Superior temporal gyrus (tissue), 1 donor: ENCODE results near the gene NSUN2.

Experiments used
- DNase-seq: peaks from one replicate; pipeline ENCODE4 v3.0.0-alpha.2; 2016; ENCODE audit errors: extremely low spot score

NSUN2 gene

GRCh38 chr5:6644794-6645241 is 12.0 kb upstream of the NSUN2 start:
- DNase-seq, result no peak

- DNase-seq, result no peak
Observed at GRCh38 chr5:6642655-6643054, 9.8 kb upstream of the NSUN2 start.

- DNase-seq, result no peak
Observed at GRCh38 chr5:6638236-6638635, 5.4 kb upstream of the NSUN2 start.

GRCh38 chr5:6637590-6637989 is 4.7 kb upstream of the NSUN2 start:
- DNase-seq, result no peak

DNA sequence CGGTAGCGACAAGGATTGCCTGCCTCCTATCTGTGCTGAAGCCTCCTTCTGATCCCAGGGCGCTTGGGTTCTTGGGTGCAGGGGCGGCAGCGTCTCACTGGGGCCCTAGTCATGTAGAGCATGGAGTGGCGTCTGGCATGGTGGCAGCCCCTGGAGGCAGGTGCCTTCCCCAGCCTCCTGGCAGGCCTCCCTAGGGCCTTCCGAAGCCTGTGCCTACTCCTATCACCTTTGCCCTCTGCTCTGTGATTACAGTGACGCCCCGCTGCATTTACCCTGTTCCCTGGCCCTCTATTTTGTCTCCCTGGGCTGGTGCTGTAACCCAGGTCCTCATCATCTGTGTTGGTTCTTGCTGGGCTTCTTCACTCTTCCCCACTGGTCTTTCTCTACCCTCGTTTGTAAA is 4.2 kb upstream of the NSUN2 start:
- no peak for DNase-seq

DNA sequence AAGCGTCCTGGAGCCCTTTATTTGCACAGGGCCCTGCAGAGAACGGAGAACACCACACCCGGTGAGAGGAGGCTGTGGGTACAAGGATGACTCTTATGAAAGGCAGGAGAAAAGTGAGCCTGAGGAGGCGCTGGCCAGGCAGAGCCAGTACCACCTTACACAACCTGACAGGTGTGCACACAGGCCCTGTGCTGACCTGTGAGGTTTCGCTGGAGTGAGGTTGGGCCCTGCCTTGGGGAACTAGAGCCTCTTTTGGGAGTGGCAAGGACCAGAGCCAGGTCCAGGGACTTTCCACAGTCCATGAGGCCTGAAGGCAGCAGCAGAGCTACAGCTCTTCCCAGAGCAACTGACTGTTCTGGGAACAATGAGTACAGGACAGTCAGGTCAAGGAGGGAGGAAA is 3.4 kb upstream of the NSUN2 start:
- no peak for DNase-seq

DNA sequence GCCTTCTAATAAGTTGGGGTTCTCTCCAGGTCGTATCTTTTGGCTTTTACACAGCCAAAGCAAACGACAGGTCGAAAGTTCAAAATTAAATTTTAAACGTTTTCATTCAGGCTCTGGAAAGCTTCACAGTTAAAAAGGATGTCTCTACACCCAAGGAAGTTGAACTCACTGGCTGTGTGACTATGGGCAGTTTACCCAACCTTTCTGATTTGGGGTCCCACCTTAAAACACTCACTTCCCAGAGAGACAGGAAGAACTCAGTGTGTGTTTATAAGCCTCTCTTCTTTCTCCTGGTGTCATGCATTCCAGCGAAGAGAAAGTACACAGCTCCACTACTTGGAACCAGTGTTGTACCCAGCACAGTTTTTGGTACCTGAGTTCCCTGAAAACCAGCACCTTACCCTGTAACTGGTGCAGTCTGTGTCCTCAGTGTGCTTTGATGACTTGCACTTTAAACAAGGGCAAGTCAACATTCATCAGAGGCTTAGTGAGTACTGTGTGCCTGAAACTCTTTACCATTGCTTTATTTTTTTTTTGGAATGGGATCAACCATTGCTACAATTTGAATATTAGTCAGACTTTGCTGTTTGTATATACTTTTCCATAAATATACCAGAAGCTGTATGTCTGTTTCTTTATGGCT is 2.1 kb upstream of the NSUN2 start:
- DNase-seq, result no peak

GRCh38 chr5:6634306-6634705 is 1.5 kb upstream of the NSUN2 start:
- no peak for DNase-seq

- DNase-seq, result no peak
Observed at GRCh38 chr5:6633469-6634245, 813 bp upstream of the NSUN2 start.

GRCh38 chr5:6632324-6632887 is 438 bp downstream of the NSUN2 start:
- no peak for DNase-seq

DNA sequence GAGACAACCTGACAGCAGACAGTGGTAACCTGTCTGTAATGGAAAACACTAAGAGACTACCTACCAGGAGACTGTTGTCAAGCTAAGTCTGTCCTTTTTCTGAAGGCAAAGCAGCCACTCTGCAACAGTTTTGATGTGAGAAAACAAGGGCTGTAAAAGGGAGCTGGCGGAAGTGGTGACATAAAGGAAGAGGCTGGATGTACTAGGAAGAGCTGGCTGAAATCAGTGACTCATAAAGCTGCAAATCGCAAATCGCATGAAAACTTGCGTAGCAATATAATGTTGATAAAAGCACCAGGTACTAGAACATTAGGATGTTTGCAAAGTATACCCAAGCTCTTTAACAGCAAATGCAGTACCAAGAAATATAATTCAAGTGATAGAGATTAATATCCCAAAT is 1.4 kb downstream of the NSUN2 start:
- DNase-seq, result no peak

- no peak for DNase-seq
Observed at GRCh38 chr5:6626508-6626907, 6.3 kb downstream of the NSUN2 start.

DNA sequence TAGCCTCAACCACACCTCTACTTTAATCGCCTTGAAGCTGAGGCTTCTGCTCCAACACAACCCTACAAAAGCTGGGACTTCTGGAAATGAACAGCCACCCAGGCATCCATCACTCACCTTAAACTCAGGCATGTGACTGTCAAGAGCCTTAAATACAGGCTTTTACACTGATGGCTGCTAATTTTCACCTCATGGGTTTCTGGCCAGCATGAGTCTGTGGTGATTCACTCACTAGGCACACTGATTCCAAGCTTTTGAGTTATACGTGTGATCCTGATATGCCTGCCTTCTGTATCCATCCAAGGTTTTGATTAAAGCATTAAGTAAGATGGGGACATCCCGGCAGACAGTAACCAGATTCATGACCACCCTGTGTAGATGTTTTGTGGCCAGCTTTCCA is 8.9 kb downstream of the NSUN2 start:
- DNase-seq, result no peak

- DNase-seq, result no peak
Observed at GRCh38 chr5:6623228-6623627, 9.6 kb downstream of the NSUN2 start.

DNA sequence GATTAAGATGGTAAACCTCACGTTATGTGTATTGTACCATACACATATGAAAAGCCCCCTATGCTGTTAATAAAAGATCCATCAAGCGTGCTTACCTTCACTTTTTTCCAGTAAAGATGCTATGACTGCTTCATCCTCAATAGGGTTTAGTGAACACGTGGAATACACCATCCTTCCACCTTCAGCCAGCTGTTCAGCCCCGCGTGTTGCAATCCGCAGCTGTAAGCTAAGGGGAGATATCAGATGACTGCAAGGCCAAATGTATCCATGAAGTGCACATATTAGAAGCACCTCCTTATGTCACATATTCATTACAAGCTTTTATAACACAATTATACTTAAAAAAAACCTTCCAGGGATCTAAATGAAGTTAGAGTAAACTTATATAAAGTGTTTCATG is 16.2 kb downstream of the NSUN2 start:
- DNase-seq, result no peak

GRCh38 chr5:6615034-6615815 is 17.6 kb downstream of the NSUN2 start:
- DNase-seq, result no peak

DNA sequence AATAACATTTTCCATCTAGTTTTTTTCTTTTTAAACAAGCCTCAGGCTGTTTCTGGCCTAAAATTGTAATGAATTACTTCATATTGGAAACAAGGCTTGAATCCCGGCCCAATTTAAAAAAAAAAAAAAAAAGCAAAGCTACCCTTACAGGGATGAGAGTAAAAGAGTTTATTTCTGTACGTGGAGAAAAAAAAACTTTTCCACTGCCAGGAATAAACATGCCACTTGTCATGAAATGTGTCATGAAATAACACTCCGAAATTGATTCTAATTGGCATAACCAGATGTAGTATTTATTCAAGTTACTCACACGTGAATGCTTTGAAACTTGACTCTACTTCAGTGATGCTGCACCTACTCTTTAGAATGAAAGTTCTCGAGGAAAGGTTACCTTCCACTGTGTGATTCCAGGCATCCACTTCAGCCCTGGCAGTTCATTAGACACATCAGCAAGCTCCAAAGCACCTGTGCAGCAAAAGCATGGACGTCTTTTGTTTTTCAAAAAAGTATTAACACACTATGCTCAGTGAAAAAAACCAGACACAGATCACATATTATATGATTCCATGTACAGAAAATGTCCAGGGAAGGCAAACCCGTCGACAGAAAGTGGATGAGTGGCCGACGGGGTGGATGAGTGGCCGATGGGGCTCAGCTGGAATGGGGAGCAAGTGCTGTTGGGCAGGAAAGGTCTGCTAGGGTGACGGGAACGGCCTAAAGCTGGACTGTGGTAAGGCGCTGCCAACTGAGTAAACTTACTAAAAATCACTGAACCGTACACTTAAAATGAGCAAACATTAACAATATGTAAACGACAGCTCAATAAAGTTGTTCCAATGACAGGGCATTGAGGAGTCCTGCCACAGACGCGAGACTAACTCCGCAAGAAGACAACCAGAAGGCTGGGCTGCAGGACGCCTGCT is 21.2 kb downstream of the NSUN2 start:
- no peak for DNase-seq

- DNase-seq, result no peak
Observed at GRCh38 chr5:6608016-6608415, 24.8 kb downstream of the NSUN2 start.

GRCh38 chr5:6607559-6607936 is 25.3 kb downstream of the NSUN2 start:
- no peak for DNase-seq

GRCh38 chr5:6606884-6607558 is 25.8 kb downstream of the NSUN2 start:
- no peak for DNase-seq

GRCh38 chr5:6604946-6605345 is 27.9 kb downstream of the NSUN2 start:
- no peak for DNase-seq
